Esophagus squamous epithelium (tissue), 4 donors: ENCODE results near the gene RPL12.

Experiments used
- CTCF ChIP-seq, 6 experiments: fragments of 450-650 bp in 4 of 6; fragments of 200-600 bp in 2 of 6; sonication (generic) in 2 of 6; IDR thresholded peaks; one replicate each; pipeline ENCODE4 v1.5.1; 2016 to 2019; ENCODE audit warnings: antibody characterized with exemption in 6 of 6, mild to moderate bottlenecking in 4 of 6, moderate library complexity in 4 of 6
- POLR2A ChIP-seq, 4 donors: fragments of 450-650 bp; IDR thresholded peaks; one replicate each; pipeline ENCODE4 v1.6.1; 2017; ENCODE audit warnings: antibody characterized with exemption in 4 of 4, mild to moderate bottlenecking in 4 of 4, moderate library complexity in 3 of 4

DNA sequence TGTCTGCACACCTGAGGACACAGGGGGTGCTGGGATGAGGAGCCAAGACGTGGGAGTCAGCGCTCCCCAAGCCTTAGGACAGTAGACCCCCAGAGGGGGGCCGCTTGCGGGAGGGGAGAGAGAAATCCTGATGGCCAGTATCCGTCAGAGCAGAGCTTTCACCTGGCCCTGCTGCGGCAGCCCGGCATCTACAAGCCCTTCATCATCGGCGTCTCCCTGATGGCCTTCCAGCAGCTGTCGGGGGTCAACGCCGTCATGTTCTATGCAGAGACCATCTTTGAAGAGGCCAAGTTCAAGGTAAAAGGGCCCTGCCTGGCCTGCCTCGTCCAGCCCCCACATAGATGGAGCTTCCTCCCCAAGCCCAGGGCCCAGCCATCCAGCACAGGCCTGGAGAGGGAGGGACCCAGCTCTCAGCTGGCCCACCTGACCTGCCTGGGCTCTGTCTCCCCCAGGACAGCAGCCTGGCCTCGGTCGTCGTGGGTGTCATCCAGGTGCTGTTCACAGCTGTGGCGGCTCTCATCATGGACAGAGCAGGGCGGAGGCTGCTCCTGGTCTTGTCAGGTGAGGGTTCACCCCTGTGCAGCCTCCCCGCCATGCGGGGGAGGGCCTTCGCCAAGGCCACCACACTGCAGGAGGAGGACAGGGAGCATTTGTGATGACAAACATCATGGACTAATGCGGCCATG lies 47.6 kb downstream of the RPL12 start:
- no peak for TF ChIP-seq POLR2A (IDR thresholded peaks at IDR 0.05)
- TF ChIP-seq CTCF (IDR thresholded peaks at IDR 0.05), result no peak
